ENCODE measurements around the gene HBM.
"Not testable (repeated sequence)": the region's sequence is repeated elsewhere in the genome, so short reads cannot be mapped to it uniquely, and the experiment has no call there.

HBM gene

DNA sequence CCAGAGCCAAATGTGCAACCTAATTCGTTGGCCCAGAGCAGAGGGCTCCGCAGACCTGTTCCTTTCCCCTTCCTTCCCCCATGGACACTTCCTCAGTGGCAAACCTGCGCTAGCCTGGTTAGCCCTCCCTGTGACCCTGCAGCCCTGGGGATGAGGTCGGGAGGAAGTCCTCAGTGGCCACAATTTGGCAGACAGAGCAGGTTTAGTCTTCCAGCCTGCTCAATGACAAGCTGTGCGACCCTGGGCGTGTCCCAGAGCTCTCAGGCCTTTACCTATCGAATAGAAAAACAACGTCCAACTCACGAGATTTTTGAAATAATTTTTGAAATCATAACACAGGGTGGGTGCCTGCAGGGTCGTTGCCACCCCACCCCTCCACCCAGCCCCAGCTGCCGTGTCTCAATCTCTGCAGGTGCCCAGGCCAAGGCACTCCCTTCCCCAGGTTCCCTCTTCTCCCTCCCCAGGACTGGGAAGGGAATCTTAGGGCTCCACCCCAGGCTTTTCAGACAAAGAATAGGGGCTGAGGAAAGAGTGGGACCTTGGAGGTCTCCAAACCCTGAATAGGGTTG lies 1.4 kb downstream of the HBM start:
- no peak overlapping the region for H3K4me3 Mint-ChIP-seq
- no peaks in the 10 kb centered on the region for H3K9me3 Mint-ChIP-seq
- no peaks in the 10 kb centered on the region for H3K4me1 Mint-ChIP-seq
- H3K36me3 Mint-ChIP-seq (ENCODE audit: low read depth) = no peaks in the 10 kb centered on the region
- no peak overlapping the region for H3K27ac Mint-ChIP-seq
- H3K27me3 Mint-ChIP-seq (ENCODE audit: low read depth, poor library complexity) = peaks cover 91% of the 10 kb centered on the region
- TF ChIP-seq, protein P1, sequence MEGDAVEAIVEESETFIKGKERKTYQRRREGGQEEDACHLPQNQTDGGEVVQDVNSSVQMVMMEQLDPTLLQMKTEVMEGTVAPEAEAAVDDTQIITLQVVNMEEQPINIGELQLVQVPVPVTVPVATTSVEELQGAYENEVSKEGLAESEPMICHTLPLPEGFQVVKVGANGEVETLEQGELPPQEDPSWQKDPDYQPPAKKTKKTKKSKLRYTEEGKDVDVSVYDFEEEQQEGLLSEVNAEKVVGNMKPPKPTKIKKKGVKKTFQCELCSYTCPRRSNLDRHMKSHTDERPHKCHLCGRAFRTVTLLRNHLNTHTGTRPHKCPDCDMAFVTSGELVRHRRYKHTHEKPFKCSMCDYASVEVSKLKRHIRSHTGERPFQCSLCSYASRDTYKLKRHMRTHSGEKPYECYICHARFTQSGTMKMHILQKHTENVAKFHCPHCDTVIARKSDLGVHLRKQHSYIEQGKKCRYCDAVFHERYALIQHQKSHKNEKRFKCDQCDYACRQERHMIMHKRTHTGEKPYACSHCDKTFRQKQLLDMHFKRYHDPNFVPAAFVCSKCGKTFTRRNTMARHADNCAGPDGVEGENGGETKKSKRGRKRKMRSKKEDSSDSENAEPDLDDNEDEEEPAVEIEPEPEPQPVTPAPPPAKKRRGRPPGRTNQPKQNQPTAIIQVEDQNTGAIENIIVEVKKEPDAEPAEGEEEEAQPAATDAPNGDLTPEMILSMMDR (IDR thresholded peaks at IDR 0.05) = no peak
- DNase-seq = no peak

DNA sequence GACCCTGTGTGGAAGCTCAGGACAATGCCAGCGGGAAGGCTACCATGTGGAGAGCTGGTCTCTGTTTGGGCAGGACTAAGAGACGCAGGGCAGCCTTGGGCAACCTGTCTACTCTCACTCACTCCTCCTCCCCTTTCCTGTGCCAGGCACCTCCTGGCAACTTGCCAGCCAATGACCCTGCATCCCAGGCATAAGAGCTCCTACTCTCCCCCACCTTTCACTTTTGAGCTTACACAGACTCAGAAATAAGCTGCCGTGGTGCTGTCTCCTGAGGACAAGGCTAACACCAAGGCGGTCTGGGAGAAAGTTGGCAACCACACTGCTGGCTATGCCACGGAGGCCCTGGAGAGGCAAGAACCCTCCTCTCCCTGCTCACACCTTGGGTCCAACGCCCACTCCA lies 2.6 kb downstream of the HBM start:
- Mint-ChIP-seq H3K27ac (no peak overlapping the region), H3K36me3 (ENCODE audit: low read depth) (no peaks in the 10 kb centered on the region), H3K4me3 (no peak overlapping the region), H3K27me3 (ENCODE audit: low read depth, poor library complexity) (peaks cover 83% of the 10 kb centered on the region), H3K9me3 (no peaks in the 10 kb centered on the region), H3K4me1 (no peaks in the 10 kb centered on the region)
- DNase-seq = no peak
- TF ChIP-seq, protein P1 (IDR thresholded peaks at IDR 0.05) = no peak

GRCh38 chr16:169014-169413 lies 3.2 kb downstream of the HBM start:
- TF ChIP-seq, protein P1 (IDR thresholded peaks at IDR 0.05) = no peak
- no peak for DNase-seq
- H3K9me3 Mint-ChIP-seq = no peaks in the 10 kb centered on the region
- H3K36me3 Mint-ChIP-seq (ENCODE audit: low read depth) = no peaks in the 10 kb centered on the region
- peaks cover 85% of the 10 kb centered on the region for H3K27me3 Mint-ChIP-seq (ENCODE audit: low read depth, poor library complexity)
- H3K4me1 Mint-ChIP-seq = no peaks in the 10 kb centered on the region
- no peak overlapping the region for H3K27ac Mint-ChIP-seq
- no peak overlapping the region for H3K4me3 Mint-ChIP-seq

- H3K9me3 Mint-ChIP-seq; H3K36me3 Mint-ChIP-seq (ENCODE audit: low read depth); H3K4me1 Mint-ChIP-seq; H3K27ac Mint-ChIP-seq; H3K4me3 Mint-ChIP-seq: not testable (repeated sequence)
- H3K27me3 Mint-ChIP-seq (ENCODE audit: low read depth, poor library complexity) = peaks cover 92% of the 10 kb centered on the region
- DNase-seq = peak; percentile 46
These were observed 4.3 kb downstream of the HBM start for GRCh38 chr16:170088-170507.

DNA sequence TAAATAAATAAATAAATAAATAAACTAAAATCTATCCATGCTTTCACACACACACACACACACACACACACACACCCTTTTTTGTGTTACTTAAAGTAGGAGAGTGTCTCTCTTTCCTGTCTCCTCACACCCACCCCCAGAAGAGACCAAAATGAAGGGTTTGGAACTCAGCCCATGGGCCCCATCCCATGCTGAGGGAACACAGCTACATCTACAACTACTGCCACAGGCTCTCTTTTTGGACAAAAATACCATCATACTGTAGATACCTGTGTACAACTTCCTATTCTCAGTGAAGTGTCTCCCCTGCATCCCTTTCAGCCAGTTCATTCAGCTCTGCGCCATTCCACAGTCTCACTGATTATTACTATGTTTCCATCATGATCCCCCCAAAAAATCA lies 5.0 kb downstream of the HBM start:
- Mint-ChIP-seq H3K27ac (no peak overlapping the region), H3K9me3 (no peaks in the 10 kb centered on the region), H3K4me3 (no peak overlapping the region), H3K36me3 (ENCODE audit: low read depth) (no peaks in the 10 kb centered on the region), H3K27me3 (ENCODE audit: low read depth, poor library complexity) (peaks cover 92% of the 10 kb centered on the region), H3K4me1 (no peaks in the 10 kb centered on the region)
- DNase-seq = no peak
- TF ChIP-seq, protein P1 (IDR thresholded peaks at IDR 0.05) = no peak

GRCh38 chr16:172374-172941 lies 6.7 kb downstream of the HBM start, which contains the start of gene HBA2:
Gene HBA2, plus strand, starts transcription at chr16:172876. Its CDS starts 37 bp downstream, at chr16:172913.
- not testable (repeated sequence) for DNase-seq; H3K4me3 Mint-ChIP-seq; H3K9me3 Mint-ChIP-seq; H3K36me3 Mint-ChIP-seq (ENCODE audit: low read depth); H3K27ac Mint-ChIP-seq; H3K4me1 Mint-ChIP-seq
- H3K27me3 Mint-ChIP-seq (ENCODE audit: low read depth, poor library complexity) = peaks cover 85% of the 10 kb centered on the region

DNA sequence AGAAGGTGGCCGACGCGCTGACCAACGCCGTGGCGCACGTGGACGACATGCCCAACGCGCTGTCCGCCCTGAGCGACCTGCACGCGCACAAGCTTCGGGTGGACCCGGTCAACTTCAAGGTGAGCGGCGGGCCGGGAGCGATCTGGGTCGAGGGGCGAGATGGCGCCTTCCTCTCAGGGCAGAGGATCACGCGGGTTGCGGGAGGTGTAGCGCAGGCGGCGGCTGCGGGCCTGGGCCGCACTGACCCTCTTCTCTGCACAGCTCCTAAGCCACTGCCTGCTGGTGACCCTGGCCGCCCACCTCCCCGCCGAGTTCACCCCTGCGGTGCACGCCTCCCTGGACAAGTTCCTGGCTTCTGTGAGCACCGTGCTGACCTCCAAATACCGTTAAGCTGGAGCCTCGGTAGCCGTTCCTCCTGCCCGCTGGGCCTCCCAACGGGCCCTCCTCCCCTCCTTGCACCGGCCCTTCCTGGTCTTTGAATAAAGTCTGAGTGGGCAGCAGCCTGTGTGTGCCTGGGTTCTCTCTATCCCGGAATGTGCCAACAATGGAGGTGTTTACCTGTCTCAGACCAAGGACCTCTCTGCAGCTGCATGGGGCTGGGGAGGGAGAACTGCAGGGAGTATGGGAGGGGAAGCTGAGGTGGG lies 7.6 kb downstream of the HBM start:
- H3K4me3 Mint-ChIP-seq, H3K9me3 Mint-ChIP-seq, DNase-seq: not testable (repeated sequence)

GRCh38 chr16:173928-174769 lies 8.4 kb downstream of the HBM start:
- H3K36me3 Mint-ChIP-seq (ENCODE audit: low read depth); H3K9me3 Mint-ChIP-seq; H3K4me3 Mint-ChIP-seq; H3K27ac Mint-ChIP-seq; DNase-seq; H3K4me1 Mint-ChIP-seq: not testable (repeated sequence)
- peaks cover 85% of the 10 kb centered on the region for H3K27me3 Mint-ChIP-seq (ENCODE audit: low read depth, poor library complexity)

More for the DNA sequence above, 7.6 kb downstream of the HBM start:
- not testable (repeated sequence) for H3K27ac Mint-ChIP-seq; H3K4me1 Mint-ChIP-seq; H3K36me3 Mint-ChIP-seq (ENCODE audit: low read depth)
- peaks cover 85% of the 10 kb centered on the region for H3K27me3 Mint-ChIP-seq (ENCODE audit: low read depth, poor library complexity)
